Activated CD4-positive, alpha-beta T cell treated with anti-CD3 and anti-CD28 coated beads, Interleukin-2, amount 50 U/mL, for 1 hour (primary cell): ENCODE measurements around the gene COG1.
"Not testable (repeated sequence)": the region's sequence is repeated elsewhere in the genome, so short reads cannot be mapped to it uniquely, and the experiment has no call there.

ENCODE experiments used
- DNase-seq: peaks from one replicate; pipeline ENCODE4 v3.0.0-alpha.2; 2020

Gene COG1, protein sequence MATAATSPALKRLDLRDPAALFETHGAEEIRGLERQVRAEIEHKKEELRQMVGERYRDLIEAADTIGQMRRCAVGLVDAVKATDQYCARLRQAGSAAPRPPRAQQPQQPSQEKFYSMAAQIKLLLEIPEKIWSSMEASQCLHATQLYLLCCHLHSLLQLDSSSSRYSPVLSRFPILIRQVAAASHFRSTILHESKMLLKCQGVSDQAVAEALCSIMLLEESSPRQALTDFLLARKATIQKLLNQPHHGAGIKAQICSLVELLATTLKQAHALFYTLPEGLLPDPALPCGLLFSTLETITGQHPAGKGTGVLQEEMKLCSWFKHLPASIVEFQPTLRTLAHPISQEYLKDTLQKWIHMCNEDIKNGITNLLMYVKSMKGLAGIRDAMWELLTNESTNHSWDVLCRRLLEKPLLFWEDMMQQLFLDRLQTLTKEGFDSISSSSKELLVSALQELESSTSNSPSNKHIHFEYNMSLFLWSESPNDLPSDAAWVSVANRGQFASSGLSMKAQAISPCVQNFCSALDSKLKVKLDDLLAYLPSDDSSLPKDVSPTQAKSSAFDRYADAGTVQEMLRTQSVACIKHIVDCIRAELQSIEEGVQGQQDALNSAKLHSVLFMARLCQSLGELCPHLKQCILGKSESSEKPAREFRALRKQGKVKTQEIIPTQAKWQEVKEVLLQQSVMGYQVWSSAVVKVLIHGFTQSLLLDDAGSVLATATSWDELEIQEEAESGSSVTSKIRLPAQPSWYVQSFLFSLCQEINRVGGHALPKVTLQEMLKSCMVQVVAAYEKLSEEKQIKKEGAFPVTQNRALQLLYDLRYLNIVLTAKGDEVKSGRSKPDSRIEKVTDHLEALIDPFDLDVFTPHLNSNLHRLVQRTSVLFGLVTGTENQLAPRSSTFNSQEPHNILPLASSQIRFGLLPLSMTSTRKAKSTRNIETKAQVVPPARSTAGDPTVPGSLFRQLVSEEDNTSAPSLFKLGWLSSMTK

DNA sequence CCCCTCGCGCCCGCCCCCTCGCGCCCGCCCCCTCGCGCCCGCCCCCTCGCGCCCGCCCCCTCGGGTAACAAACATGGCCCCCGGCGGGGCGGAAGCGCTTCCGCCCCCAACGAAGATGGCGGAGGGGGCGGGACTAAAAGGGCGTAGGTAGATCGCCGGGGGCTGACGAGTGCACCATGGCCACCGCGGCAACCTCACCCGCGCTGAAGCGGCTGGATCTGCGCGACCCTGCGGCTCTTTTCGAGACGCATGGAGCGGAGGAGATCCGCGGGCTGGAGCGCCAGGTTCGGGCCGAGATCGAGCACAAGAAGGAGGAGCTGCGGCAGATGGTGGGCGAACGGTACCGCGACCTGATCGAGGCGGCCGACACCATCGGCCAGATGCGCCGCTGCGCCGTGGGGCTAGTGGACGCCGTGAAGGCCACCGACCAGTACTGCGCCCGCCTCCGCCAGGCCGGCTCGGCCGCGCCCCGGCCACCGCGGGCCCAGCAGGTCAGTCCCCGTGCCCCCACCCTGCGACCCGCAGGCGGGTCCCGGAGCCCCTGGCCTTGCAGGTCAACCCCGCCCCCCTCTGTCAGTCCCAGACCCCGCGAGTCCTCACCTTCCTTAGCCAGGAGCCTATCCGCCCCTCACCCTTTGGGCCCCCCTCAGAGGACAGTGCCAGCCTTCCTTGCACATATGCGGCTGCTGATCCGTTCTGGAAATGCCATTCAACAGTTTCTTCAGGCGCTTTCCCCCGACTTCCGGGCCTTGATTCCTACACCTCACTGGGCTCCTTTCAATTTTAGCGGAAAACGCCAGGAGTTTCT, at the start of gene COG1:
COG1 (plus strand) TSS at position 162 of the 808 bp plus-strand sequence; CDS start at position 177, 15 bp downstream.
- DNase-seq = peak; percentile 86

DNA sequence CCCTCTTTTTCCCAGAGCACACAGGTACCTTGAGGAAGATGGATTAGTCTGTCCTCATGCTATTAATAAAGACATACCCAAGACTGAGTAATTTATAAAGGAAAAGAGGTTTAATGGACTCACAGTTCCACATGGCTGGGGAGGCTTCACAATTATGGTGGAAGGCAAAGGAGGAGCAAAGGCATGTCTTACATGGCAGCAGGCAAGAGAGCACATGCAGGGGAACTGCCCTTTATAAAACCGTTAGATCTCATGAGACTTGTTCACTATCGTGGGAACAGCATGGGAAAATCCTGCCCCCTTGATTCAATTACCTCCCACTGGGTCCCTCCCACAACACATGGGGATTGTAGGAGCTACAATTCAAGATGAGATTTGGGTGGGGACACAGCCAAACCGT, 48.6 kb upstream of the COG1 start:
- not testable (repeated sequence) for DNase-seq

DNA sequence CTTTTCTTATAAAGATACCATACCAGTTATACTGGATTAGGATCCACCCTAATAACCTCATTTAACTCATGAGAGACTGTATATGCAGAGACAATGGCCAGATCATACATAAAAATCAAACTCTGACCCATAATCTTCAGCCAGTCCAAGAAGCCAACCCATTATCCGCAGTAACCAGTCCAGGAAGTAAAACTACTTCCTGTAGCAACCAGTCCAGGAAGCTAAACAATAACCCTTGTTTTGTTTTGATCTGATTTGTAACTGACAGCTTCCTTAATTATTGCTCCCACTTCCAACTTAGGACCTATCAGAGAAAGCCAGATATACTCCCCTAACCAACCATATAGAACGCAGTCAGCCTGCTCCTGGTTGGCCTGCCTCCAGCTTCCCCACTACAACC, 47.2 kb upstream of the COG1 start:
- no peak for DNase-seq

DNA sequence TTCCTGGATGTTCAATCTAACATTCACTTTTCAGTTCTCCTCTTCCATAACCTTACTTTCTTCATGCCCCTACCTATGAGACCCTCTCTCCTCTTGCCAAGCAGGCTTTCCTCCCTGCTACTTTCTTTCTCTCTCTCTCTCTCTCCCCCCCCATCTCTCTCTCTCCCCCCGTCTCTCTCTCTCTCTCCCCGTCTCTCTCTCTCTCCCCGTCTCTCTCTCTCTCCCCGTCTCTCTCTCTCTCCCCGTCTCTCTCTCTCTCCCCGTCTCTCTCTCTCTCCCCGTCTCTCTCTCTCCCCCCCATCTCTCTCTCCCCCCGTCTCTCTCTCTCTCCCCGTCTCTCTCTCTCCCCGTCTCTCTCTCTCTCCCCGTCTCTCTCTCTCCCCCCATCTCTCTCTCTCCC, 45.1 kb upstream of the COG1 start:
- not testable (repeated sequence) for DNase-seq

DNA sequence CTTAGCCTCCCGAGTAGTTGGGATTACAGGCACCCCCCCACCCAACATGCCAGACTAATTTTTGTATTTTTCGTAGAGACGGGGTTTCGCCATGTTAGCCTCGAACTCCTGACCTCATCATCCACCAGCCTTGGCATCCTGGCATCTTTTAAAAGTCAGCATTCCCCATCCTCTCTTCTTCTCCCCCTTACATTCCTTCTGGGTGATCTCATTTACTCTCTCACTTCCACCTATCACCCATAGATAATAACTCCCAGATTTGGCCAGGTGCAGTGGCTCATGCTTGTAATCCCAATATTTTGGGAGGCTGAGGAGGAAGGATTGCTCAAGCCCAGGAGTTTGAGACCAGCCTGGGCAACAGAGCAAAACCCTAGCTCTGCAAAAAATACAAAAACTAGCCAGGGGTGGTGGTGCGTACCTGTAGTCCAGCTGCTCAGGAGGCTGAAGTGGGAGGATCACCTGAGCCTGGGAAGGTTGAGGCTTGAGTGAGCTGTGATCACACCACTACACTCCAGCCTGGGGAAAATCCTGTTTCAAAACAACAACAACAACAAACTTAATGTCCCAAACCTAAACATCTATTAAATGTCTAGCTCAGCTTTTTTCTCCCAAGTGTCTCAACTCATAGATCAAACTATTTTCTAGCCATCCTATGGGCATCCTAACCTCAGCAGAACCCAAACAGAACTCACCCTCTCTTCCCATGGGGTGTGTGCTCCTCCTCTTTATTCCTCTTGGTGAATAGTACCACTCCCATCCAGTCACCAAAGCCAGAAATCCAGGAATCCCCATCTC, 44.1 kb upstream of the COG1 start:
- DNase-seq = no peak

DNA sequence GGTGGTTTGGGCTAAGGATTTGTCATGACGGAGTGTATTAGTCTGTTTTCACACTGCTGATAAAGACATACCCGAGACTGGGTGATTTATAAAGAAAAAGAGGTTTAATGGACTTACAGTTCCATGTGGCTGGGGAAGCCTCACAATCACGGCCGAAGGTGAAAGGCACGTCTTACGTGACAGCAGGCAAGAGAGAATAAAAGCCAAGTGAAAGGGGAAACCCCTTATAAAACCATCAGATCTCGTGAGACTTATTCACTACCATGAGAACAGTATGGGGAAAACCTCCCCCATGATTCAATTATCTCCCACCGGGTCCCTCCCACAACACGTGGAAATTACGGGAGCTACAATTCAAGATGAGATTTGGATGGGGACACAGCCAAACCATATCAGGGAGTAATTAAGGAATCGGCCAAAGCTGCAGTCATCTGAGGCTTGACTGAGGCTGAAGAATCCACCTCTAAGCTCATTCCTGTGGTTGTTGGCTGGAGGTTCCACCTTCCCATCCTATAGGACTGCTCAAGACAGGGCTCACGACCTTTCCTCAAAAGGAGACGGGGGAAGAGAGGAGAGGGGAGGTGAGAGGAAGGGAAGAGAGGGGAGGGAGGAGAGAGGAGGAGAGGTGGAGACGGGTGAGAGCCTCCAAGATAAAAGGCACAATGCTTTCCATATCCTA, 42.1 kb upstream of the COG1 start:
- not testable (repeated sequence) for DNase-seq

DNA sequence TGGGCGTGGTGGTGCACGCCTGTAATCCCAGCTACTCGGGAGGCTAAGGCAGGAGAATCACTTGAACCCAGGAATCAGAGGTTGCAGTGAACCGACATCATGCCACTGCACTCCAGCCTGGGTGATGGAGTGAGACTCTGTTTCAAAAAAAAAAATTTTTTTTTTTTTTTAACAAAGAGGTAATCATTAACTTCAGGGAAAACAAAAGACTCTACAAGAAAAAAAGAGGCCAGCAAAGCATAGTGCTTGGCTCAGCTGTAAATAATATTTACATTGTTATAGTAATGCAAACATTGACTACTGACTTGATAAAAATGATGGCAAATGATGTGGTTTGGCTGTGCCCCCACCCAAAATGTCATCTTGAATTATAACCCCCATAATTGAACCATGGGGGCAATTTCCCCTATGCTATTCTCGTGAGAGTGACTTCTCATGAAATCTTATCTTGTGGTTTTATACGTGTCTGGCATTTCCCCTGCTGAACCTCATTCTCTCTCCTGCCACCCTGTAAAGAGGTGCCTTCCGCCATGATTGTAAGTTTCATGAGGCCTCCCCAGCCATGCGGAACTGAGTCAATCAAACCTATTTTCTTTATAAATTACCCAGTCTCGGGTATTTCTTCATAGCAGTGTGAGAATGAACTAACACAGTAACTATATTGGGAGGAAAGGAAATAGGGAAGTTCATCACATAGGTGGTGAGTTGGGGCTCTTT, 40.8 kb upstream of the COG1 start:
- DNase-seq = no peak

DNA sequence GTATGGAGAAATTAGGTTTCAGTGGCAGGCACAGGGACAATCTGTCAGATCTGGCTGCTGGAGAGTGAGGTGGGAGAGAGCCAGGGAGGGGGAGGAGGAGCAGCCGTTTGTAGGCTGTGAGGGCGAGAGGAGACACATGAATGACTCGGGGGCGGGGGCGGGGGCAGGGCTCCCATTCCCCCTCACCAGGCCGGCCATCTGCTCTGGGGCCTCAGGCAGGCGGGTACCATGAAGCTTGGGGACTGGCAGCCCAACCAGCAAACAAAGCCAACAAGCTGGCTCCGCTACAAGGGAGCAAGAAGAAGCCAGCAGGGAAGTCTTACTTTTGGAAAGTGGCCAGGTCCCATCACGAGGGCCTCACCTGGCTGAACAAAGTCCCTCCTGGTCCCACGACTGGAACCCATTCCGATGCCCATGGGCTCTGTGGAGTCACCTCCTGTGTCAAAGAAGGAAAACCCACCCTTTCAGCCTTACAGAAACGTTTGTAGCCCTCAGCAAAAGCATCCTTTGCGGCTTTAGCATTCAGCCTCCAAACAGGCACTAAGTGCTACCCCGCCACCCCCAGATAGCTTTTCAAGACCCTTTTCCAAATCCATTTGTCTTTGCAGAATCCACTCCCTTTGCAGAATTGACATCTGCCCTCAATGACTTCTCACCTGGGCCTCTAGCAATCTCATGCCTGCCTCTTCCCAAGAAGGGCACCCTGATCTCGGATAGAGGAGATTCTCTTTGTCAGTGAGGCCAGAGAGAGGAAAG, 37.3 kb upstream of the COG1 start:
- DNase-seq = no peak

DNA sequence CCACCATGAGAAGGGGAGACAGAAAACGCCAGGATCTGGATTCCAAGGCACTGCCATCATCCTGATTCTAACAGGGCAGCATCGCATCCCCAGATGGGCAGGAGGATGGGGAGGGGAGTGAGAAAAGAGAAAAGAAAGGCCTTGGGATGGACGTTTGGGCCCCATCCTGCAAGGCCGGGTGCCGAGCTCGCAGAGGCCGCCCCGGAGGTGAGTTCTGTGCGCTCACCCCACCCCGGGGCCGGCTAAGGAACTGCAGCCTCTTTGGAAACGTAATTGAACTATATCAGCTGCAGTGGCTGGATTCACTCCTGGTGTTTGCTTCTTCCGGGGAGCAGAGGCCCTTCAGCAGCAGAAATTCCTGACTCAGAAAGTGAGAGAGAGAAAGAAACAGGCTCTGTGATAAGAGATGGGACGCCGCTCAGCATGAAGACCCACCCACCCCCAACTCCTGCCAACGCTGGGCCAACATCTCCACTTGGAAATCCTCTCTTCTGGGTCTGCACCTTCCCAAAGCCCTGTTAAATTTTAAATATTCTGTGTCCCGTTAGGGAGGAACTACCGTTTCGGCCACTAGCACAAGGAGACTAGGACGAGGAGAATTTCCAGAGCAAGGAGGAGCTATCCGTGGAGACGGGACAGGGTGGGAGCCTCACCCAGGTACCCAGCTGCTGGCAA, 36.6 kb upstream of the COG1 start:
- peak; percentile 49 for DNase-seq

DNA sequence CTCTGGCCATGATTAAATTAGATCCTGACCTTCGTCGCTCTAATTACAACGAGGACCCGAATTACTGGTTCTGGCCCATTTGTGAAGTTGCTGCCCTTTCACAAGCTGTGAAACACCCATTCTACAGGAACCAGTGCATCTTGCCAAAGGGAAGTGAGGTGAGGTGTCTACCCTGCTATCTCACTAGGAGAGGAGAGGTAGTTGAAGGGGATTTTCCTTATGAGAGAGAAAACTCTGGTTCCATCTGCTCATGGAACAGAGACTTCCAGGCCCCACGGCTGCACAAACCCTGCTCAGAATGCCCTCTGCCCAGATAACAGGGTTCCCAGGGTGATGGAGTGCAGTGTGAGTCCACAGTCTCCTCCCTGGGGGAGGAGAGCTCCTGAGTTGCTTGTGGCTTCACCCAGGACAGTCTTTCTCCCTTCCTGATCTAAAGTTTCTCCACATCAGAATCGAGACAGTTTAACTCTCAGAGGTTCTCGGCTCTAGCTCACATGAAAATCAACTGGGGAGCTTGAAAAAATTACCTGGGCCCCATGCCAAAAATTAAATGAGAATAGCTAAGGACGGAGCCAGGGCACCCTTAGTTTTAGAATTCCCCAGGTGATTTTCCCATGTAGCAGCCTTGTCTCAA, 35.9 kb upstream of the COG1 start:
- DNase-seq = no peak

DNA sequence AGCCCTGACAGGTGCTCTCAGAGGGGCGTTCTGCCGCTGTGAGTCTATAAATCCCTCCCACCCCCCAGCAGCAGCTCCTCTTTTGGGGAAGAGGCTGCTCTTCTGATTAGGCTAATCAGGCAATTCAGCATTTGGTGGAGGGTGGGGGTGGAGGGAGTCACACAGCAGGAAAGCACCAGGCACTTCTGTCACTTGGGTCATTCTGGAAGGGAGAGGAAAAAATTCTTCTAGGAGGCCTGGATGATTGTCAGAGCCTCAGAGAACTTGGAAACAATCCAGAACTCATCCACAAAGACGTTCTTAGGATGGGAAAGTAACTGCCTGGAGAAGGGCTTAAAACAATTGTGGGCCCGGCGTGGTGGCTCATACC, 35.3 kb upstream of the COG1 start:
- no peak for DNase-seq

GRCh38 chr17:73158133-73158532, 34.7 kb upstream of the COG1 start:
- no peak for DNase-seq

- no peak for DNase-seq
Measured at GRCh38 chr17:73160980-73161630, 31.8 kb upstream of the COG1 start.

DNA sequence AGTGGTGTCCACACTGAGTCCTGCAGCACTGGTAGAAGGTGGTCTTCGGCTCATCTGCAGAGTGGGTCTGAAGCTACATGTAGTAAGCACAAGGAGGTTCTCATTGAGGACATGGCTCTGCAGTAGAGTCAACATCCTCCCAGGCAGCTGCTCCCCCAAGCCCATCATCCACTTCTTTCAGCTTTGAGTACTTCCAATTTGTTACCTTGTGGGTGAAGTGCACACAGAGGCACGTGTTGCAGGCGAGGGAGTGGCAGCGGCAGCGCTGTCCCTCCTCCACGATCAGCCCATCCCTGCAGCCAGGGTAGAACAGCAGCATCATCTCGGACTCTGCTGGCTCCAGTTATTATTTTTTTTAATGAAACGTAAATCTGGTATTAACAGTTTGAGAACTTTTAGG, 29.8 kb upstream of the COG1 start:
- DNase-seq = no peak

- no peak for DNase-seq
Measured at GRCh38 chr17:73165616-73166404, 27.0 kb upstream of the COG1 start.

DNA sequence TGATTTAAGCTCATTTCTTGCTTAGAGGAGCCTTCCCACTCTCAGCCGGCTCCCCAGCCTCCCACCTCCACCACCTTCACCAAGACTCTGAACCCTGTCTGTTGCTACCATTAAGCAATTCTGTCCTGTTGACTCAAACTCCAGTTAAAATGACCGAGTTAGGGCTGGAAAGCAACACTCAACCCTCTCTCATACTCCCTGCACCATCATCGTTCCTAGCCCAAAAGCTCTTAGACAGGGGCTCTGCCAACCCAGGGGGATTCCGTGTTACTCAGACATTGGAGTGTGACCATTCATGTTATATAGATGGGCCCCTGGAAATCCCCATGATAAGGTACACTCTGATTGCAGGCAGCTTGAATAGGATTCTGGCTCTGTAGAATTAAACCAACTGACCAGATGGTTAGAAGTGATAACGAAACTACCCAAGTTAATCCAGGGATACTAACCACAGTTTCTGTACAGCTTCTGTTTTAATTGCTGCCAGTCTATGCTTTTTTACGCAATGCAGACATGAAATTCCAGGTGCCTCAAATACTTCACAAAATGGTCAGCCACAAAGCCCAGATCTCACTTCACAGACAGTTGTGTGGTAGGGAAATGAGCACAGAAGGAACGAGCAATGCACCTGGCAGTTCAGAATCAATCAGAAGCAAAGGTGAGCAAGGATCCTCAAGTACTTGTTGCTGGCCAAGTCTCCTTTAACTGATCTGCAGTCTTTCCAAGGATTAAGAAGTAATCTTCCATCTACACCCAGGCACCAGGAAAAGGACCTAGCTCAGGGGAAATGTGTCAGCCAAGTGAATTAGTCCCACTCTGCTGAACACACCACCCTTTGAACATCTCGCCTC, 25.9 kb upstream of the COG1 start:
- DNase-seq = no peak

DNA sequence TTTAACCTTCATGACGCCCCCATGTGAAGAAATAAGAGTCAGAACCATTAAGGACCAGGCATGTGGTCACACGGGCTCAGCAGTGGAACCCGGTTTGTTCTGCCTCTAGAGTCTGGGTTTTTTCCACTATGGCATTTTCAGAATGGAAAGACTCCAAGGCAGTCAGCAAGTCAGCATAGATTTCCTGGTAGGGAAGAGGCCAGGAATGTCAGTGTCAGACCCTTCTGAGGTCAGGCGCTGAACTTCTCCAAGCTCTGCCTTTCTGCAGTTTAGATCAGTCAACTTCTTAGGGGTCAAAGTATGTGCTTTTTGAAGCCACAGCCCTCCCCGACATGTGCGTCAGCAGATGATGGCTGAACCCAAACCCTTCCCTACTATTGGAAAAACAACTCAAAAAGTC, 24.2 kb upstream of the COG1 start:
- no peak for DNase-seq
